Glutamatergic neuron (in vitro differentiated cells): ENCODE measurements around the gene CHTOP. TPM values are rescaled to one million over a fixed set of nuclear protein-coding genes. Genes with fewer than 3 reads are reported as not detected.
A peak's percentile ranks its signal among the peaks of the same experiment; 100 is the strongest.

ENCODE experiments used
- DNase-seq: peaks from one replicate; pipeline ENCODE4 v3.0.0; 2022
- H3K27ac Mint-ChIP-seq: one replicate; pipeline ENCODE4 v1.8.0; 2020; ENCODE audit warnings: mild to moderate bottlenecking, mixed read lengths, inconsistent platforms; ENCODE audit not compliant: unreplicated experiment
- H3K27me3 Mint-ChIP-seq: one replicate; pipeline ENCODE4 v1.8.0; 2020; ENCODE audit warnings: mild to moderate bottlenecking, moderate library complexity, mixed read lengths, inconsistent platforms; ENCODE audit not compliant: unreplicated experiment
- H3K36me3 Mint-ChIP-seq: one replicate; pipeline ENCODE4 v1.8.0; 2020; ENCODE audit warnings: mild to moderate bottlenecking, mixed read lengths, inconsistent platforms; ENCODE audit not compliant: unreplicated experiment
- H3K4me1 Mint-ChIP-seq: one replicate; pipeline ENCODE4 v1.8.0; 2020; ENCODE audit warnings: mild to moderate bottlenecking, low read depth, mixed read lengths, inconsistent platforms; ENCODE audit not compliant: unreplicated experiment
- H3K4me3 Mint-ChIP-seq: one replicate; pipeline ENCODE4 v1.8.0; 2020; ENCODE audit warnings: mild to moderate bottlenecking, mixed read lengths, inconsistent platforms; ENCODE audit not compliant: unreplicated experiment
- H3K9me3 Mint-ChIP-seq: one replicate; pipeline ENCODE4 v1.8.0; 2020; ENCODE audit warnings: mild to moderate bottlenecking, moderate library complexity, mixed read lengths, inconsistent platforms; ENCODE audit not compliant: unreplicated experiment
- total RNA-seq: library from RNA; stranded (reverse); fragmentation: NEBNext Ultra II Directional; extraction: Animal tissue kit (Norgen Biotek cat#: 25700); gene quantifications from one replicate; pipeline ENCODE4 v1.2.1, GENCODE V29; 2021; ENCODE audit not compliant: unreplicated experiment
- TF ChIP-seq, protein P1 (sequence below): fragments of 200-600 bp; sonication (generic); IDR thresholded peaks from one replicate; pipeline ENCODE4 v1.5.0; 2021; ENCODE audit not compliant: partially characterized antibody, unreplicated experiment

The CHTOP gene
- total RNA-seq, 1 donor from 2014 or later: 84.7 TPM

DNA sequence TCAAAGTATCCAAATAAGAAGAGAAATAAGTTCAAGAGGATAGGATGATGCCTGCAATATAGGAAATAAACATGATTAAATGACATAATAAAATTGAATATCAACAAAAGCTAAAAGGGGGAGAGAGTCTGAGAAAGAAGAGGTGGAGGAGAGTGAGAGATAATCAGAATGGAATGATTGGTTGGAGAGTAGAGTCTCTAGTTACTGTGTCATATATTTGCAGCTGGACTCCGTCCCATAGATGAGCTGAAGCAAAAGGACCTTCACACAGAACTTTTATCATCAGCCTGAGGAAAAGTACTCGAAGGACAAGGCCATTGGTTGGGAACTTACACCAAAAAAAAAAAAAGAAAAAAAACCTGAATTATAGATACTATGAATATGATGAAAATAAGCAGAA is 45.4 kb upstream of the CHTOP start:
- H3K27ac Mint-ChIP-seq: no peak overlapping the region
- H3K27me3 Mint-ChIP-seq: no peaks in the 10 kb centered on the region
- TF ChIP-seq, protein P1, sequence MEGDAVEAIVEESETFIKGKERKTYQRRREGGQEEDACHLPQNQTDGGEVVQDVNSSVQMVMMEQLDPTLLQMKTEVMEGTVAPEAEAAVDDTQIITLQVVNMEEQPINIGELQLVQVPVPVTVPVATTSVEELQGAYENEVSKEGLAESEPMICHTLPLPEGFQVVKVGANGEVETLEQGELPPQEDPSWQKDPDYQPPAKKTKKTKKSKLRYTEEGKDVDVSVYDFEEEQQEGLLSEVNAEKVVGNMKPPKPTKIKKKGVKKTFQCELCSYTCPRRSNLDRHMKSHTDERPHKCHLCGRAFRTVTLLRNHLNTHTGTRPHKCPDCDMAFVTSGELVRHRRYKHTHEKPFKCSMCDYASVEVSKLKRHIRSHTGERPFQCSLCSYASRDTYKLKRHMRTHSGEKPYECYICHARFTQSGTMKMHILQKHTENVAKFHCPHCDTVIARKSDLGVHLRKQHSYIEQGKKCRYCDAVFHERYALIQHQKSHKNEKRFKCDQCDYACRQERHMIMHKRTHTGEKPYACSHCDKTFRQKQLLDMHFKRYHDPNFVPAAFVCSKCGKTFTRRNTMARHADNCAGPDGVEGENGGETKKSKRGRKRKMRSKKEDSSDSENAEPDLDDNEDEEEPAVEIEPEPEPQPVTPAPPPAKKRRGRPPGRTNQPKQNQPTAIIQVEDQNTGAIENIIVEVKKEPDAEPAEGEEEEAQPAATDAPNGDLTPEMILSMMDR: no peak
- no peak overlapping the region for H3K4me3 Mint-ChIP-seq
- H3K9me3 Mint-ChIP-seq: peaks cover 1% of the 10 kb centered on the region
- H3K36me3 Mint-ChIP-seq: no peaks in the 10 kb centered on the region
- no peak for DNase-seq
- peaks cover 22% of the 10 kb centered on the region for H3K4me1 Mint-ChIP-seq

DNA sequence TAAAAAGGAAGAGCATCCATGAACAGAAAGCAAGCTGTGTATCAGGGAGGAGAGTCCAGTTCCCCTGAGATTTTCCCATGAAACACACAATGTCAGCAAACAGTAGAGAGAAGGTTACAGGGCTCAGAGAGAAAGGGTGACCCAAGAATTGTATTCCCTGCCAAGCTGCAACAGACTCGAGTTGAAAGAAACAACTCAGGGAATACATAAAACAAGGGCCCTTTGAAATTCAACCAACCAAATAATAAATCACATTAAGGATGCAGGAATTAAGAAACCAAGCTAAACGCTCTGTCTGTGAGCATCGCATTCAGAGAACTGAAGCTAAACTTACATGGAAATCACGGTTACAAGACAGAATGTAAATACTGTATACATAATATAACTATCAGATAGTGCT is 41.1 kb upstream of the CHTOP start:
- Mint-ChIP-seq H3K27me3 (no peaks in the 10 kb centered on the region), H3K27ac (peak overlapping the region; percentile 25), H3K4me3 (no peak overlapping the region), H3K9me3 (no peaks in the 10 kb centered on the region), H3K36me3 (no peaks in the 10 kb centered on the region), H3K4me1 (peaks cover 6% of the 10 kb centered on the region)
- DNase-seq: no peak
- TF ChIP-seq, protein P1: no peak

DNA sequence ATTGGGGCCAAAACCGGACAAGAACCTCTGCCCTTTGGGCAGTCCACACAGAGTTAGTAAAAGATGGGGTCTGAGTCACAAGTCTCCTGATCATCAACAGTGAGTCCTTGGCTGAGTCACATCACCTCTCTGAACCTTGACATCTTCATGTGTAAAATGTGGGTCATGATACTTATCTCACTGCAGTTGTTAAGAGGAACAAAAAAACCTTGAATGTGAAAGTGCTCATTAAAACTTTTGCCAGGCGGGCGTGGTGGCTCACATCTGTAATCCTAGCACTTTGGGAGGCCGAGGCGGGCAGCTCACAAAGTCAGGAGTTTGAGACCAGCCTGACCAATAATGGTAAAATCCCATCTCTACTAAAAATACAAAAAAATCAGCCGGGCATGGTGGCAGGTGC is 36.7 kb upstream of the CHTOP start:
- TF ChIP-seq, protein P1: no peak
- H3K9me3 Mint-ChIP-seq: peaks cover 3% of the 10 kb centered on the region
- H3K4me1 Mint-ChIP-seq: peaks cover 10% of the 10 kb centered on the region
- no peaks in the 10 kb centered on the region for H3K36me3 Mint-ChIP-seq
- H3K27ac Mint-ChIP-seq: no peak overlapping the region
- H3K27me3 Mint-ChIP-seq: peaks cover 5% of the 10 kb centered on the region
- no peak for DNase-seq
- no peak overlapping the region for H3K4me3 Mint-ChIP-seq

DNA sequence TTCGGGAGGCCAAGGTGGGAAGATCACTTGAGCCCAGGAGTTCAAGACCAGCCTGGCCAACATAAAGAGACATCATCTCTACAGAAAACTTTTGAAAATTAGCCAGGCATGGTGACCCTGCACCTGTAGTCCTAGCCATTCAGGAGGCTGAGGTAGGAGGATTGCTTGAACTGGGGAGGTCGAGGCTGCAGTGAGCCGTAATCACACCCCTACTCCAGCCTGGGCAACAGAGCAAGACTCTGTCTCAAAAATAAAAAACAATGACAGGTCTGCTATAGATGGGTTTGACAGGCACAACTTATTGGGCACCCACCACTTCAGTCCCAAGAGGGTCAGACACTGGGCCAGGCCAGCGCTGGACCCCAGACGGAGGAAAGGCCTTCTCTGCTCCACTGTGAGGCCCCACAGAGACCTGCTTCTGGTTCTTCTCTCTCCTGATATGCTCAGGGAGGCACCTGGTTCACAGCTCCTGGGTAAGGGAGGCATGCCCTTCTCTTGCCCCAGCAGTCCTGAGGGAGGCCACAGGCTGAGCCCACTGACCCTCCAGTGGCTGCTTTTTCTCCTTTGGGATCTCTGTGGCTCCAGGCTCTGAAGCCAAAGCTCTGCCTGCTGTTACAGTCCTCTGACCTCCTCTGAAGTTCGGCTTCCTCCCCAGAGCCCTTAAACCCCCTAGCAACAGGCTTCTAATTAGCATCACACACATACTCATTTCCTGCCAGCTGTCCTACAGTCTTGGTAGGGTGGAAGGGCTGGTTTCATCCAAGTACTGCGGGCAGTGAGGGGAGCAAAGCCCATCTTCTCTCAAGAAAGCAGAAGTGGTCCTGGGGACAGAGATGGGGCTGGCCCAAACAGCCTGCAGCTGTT is 35.3 kb upstream of the CHTOP start:
- H3K27ac Mint-ChIP-seq: peak overlapping the region; percentile 48
- H3K27me3 Mint-ChIP-seq: peaks cover 5% of the 10 kb centered on the region
- no peak for DNase-seq
- peak overlapping the region; percentile 46 for H3K4me3 Mint-ChIP-seq
- H3K4me1 Mint-ChIP-seq: peaks cover 4% of the 10 kb centered on the region
- TF ChIP-seq, protein P1: no peak
- no peaks in the 10 kb centered on the region for H3K36me3 Mint-ChIP-seq
- H3K9me3 Mint-ChIP-seq: peaks cover 3% of the 10 kb centered on the region

DNA sequence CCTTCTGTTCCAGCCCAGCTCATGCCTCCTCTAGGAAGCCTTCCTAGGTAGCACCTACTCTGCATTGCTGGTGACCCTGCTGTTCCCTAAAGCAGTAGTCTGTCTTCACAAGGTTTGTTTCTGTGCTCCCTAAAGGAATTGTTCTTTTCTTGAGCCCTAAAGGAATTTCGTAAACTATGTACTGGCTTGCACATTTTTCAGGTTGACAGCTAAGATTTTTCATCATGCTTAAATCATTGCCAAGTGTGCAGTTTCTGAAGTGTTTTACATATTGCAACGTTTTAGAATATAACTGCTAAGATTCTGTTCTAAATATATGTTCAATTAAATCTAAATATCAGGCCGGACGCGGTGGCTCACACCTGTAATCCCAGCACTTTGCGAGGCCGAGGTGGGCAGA is 34.0 kb upstream of the CHTOP start:
- peaks cover 4% of the 10 kb centered on the region for H3K4me1 Mint-ChIP-seq
- TF ChIP-seq, protein P1: no peak
- DNase-seq: no peak
- peak overlapping the region; percentile 55 for H3K4me3 Mint-ChIP-seq
- peak overlapping the region; percentile 43 for H3K27ac Mint-ChIP-seq
- peaks cover 3% of the 10 kb centered on the region for H3K9me3 Mint-ChIP-seq
- H3K36me3 Mint-ChIP-seq: no peaks in the 10 kb centered on the region
- H3K27me3 Mint-ChIP-seq: peaks cover 5% of the 10 kb centered on the region
